GM18505 (cell line): Measurements from ENCODE around the gene ATG4D.
"Not testable (repeated sequence)": the region's sequence is repeated elsewhere in the genome, so short reads cannot be mapped to it uniquely, and the experiment has no call there.

Experiments
- ATAC-seq: cut with Tn5 transposase; IDR thresholded peaks from one replicate; pipeline ENCODE4 v1.9.1; 2021; ENCODE audit not compliant: unreplicated experiment
- POLR2A ChIP-seq: IDR thresholded peaks from 4 replicates; pipeline ENCODE4 v1.6.1; 2011; ENCODE audit warnings: borderline replicate concordance; ENCODE audit not compliant: insufficient read depth, insufficient read length; ENCODE audit errors: extremely low read depth

The ATG4D gene

GRCh38 chr19:10566658-10567410 lies 23.1 kb downstream of the ATG4D start:
- TF ChIP-seq POLR2A, result peak; percentile 65
- no peak for ATAC-seq

- ATAC-seq, result no peak
- TF ChIP-seq POLR2A, result no peak
Observed at GRCh38 chr19:10567656-10568055, 24.0 kb downstream of the ATG4D start.

GRCh38 chr19:10568062-10568825 lies 24.5 kb downstream of the ATG4D start:
- TF ChIP-seq POLR2A, result no peak
- ATAC-seq, result peak; percentile 13

GRCh38 chr19:10568826-10569651 lies 25.3 kb downstream of the ATG4D start, which contains the start of gene CDKN2D:
CDKN2D (minus strand) TSS chr19:10568979; CDS start chr19:10568653, 326 bp downstream.
- ATAC-seq, result peak; percentile 55
- TF ChIP-seq POLR2A, result peak; percentile 56

GRCh38 chr19:10573793-10574192 lies 30.1 kb downstream of the ATG4D start:
- ATAC-seq, result not testable (repeated sequence)

- no peak for TF ChIP-seq POLR2A
- no peak for ATAC-seq
Observed at GRCh38 chr19:10574462-10574861, 30.8 kb downstream of the ATG4D start.

GRCh38 chr19:10575011-10575716 lies 31.5 kb downstream of the ATG4D start:
- no peak for TF ChIP-seq POLR2A
- no peak for ATAC-seq

- ATAC-seq, result no peak
- no peak for TF ChIP-seq POLR2A
Observed at GRCh38 chr19:10577951-10578350, 34.2 kb downstream of the ATG4D start.

- TF ChIP-seq POLR2A, result no peak
- ATAC-seq, result no peak
Observed at GRCh38 chr19:10580979-10581631, 37.4 kb downstream of the ATG4D start.

GRCh38 chr19:10582091-10582490 lies 38.4 kb downstream of the ATG4D start:
- TF ChIP-seq POLR2A, result no peak
- no peak for ATAC-seq

- no peak for TF ChIP-seq POLR2A
- no peak for ATAC-seq
Observed at GRCh38 chr19:10583036-10583776, 39.5 kb downstream of the ATG4D start.

GRCh38 chr19:10586396-10586795 lies 42.7 kb downstream of the ATG4D start:
- TF ChIP-seq POLR2A, result no peak
- no peak for ATAC-seq
